NCI-H2227 treated with DMSO at 0.1 percent for 48 hours (cell line): ENCODE data around the gene PPP1R9B.

ENCODE experiments used
- DNase-seq: peaks from one replicate; lab custom pipeline; 2025; lab: John Stamatoyannopoulos, UW

PPP1R9B gene

GRCh38 chr17:50187394-50187725 lies 36.9 kb upstream of the PPP1R9B start:
- no peak for DNase-seq

DNA sequence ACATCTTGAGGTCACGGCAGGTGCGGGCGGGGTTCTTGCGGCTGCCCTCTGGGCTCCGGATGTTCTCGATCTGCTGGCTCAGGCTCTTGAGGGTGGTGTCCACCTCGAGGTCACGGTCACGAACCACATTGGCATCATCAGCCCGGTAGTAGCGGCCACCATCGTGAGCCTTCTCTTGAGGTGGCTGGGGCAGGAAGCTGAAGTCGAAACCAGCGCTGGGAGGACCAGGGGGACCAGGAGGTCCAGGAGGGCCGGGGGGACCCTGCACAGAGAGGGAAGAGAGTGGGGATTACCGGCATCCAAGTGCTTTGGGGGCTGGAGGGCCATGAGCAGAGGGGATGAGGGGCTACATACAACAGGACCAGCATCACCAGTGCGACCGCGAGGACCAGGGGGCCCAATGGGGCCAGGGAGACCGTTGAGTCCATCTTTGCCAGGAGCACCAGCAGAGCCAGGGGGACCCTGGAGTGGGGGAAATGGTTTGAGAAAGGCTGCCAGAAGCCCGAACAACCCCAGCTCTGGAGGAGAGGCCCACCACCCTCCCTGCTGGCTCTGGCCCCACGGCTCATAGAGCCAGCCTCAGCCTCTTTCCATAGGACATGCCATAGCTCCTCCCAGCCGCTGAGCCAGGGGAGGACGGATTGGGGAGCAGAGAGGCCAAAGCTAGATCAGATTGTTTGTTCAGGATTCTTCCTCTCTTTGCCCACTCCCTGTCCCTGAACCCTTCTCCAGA lies 36.4 kb upstream of the PPP1R9B start:
- DNase-seq = no peak

DNA sequence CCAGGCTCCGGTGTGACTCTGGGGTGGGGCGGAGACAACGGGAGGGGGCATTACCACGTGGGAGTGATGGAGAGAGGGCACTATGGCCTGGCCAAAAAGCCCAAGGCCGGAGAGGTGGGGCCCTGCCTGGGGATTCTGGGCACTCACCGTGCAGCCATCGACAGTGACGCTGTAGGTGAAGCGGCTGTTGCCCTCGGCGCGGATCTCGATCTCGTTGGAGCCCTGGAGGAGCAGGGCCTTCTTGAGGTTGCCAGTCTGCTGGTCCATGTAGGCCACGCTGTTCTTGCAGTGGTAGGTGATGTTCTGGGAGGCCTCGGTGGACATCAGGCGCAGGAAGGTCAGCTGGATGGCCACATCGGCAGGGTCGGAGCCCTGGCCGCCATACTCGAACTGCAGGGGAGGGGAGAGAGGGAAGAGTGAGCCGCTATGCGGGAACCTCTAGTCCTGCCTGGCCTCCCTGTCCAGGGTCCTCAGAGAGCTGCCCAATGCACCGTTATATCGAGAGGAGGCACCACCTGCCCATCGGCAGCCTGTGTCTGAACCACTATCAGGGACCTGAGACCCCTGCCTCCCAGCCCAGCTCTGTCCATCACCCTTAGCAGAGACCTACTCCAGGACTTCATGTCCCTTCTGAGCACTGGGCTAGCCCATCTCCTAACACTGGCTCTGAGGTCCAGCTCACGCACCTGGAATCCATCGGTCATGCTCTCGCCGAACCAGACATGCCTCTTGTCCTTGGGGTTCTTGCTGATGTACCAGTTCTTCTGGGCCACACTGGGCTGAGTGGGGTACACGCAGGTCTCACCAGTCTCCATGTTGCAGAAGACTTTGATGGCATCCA lies 35.4 kb upstream of the PPP1R9B start:
- no peak for DNase-seq

- DNase-seq = no peak
Measured at GRCh38 chr17:50184611-50185398, 34.3 kb upstream of the PPP1R9B start.

GRCh38 chr17:50184064-50184463 lies 33.6 kb upstream of the PPP1R9B start:
- DNase-seq = peak; percentile 7

GRCh38 chr17:50183421-50183994 lies 33.0 kb upstream of the PPP1R9B start:
- DNase-seq = no peak

DNA sequence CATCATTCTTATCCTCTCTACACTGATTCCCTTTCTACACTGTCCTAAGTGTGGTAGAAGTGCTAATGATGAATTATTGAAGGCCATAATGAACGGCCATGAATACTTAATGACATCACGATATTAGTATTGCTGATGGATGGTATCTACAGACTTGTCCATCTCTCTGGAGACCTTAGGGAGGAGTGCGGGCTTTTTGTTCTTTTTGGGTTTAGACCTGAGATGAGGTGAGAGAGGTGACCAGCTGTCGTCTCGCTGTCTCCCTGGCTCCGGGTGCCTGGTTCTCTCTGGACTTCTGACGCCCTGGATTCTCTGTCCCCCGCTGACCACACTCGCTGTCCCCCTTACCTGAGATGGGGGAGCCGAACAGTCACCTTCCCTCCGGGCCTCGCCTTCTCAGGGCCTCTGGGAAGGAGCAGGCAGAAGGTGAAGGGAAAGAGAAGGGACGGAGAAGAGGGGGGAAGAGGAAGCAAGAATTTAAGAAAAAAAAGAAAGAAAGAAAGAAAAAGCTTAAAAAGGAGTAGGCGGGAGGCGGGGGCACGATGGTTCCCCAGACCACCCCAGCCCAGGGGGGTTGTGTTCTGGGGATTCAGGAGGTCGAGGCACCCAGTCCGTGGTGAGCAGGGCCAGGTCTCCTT lies 32.4 kb upstream of the PPP1R9B start:
- DNase-seq = no peak

DNA sequence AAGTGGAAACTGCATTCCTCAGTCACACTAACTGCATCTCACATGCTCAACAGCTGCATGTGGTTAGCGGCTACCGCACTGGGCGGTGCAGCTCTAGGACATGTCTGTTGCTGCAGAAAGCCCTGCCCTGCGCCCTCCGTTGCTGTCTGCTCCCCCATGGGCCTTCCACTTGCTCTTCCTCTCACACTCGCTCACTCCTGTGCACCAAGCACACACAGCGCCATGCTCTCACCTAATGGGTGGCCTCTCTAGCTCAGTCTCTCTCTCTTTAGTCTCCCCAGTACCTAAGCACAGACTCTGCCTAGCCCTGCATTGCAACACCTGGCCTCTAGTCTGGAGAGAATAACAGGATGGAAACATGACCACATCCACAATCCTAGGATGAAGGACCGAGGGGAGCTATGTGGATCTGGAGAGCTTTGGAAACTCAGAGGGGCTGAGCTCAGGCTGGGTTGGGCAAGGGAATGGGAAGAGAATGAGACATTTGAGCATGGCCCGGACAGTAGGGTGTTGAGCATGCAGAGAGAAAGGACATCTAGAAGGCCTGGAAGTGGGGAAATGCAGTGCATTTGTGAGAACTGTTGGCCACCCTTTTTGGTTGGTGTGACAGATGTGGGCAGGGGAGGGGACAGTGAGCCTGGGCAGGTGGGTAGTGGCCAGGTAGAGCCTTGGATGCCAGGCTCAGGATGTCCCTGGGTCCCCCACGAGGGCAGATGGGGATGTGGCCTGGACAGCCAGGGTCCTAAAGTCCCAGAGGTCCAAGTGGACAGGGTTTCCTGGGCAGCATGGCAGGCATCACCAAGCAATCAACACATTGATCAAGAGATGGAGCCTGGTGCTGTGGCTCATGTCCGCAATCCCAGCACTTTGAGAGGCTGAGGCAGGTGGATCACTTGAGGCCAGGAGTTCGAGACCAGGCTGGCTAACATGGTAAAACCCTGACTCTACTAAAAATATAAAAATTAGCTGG lies 31.4 kb upstream of the PPP1R9B start:
- DNase-seq = no peak

- no peak for DNase-seq
Measured at GRCh38 chr17:50181144-50181543, 30.7 kb upstream of the PPP1R9B start.

- no peak for DNase-seq
Measured at GRCh38 chr17:50180620-50181019, 30.1 kb upstream of the PPP1R9B start.

DNA sequence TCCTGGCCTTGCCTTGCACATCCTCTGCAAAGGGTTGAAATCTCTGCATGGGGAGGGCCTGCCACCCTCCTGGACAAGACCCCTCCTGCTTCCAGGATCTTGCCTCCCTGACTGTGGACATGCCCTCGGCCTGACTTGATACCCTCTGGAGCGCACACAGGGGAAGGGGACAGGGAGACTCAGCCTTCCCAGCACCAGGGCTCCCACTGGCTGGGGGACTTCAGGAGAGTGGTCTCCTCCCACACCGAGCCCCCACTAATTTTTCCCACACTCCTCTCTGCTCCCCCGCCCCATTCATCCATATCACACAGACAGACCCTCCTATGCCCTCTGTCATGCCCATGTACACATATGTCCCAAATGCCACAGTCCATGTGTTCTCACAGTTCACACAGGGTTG lies 29.6 kb upstream of the PPP1R9B start:
- DNase-seq = no peak

GRCh38 chr17:50177983-50178834 lies 27.7 kb upstream of the PPP1R9B start:
- peak; percentile 72 for DNase-seq

- DNase-seq = no peak
Measured at GRCh38 chr17:50177476-50177875, 27.0 kb upstream of the PPP1R9B start.

GRCh38 chr17:50176559-50177357 lies 26.3 kb upstream of the PPP1R9B start:
- DNase-seq = no peak

- no peak for DNase-seq
Measured at GRCh38 chr17:50175035-50175807, 24.7 kb upstream of the PPP1R9B start.

DNA sequence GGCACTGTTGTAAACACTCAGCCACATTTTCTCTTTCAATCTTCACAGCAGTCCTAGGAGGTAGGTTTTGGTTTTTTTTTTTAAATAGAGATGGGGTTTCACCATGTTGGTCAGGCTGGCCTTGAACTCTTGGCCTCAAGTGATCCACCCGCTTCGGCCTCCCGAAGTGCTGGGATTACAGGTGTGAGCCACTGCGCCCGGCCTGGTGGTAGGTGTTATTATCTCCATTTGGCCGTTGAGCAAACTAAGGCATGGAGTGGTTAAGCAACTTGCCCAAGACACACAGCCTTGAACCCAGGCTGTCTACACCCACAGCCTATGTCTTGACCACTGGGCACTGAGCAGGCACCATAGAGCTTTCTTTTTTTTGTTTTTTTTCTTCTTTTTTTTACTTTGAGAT lies 24.0 kb upstream of the PPP1R9B start:
- DNase-seq = no peak

- no peak for DNase-seq
Measured at GRCh38 chr17:50173335-50173941, 23.0 kb upstream of the PPP1R9B start.

DNA sequence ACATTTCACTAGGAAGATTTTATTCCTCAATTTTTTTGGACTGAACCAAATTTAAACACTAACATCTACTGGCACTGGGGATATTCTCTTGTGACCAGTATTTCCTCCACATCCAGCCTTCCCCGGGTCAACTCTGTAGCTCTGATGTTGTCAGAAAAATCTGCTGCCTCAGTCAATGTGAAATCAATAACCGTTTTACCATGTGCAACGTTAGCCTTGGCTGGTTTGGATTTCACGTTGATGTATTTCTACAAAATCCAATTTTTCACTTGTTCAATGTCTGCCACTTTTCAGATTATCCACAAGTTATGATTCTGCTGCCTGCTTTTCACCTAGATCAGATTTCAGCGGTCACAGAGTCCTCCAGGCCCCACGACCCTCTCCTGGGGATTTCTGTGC lies 22.5 kb upstream of the PPP1R9B start:
- DNase-seq = no peak
